H1 (cell line): ENCODE data around the gene PIK3CG. TPM values are rescaled to one million over a fixed set of nuclear protein-coding genes. Genes with fewer than 3 reads are reported as not detected.

Experiments used
- CTCF ChIA-PET: fragments of 300-600 bp; sonication (Branson Sonifier 250); formaldehyde crosslinking; loops from one replicate; lab custom pipeline; 2021; ENCODE audit not compliant: partially characterized antibody; lab: Charles Lee
- POLR2A ChIA-PET: fragments of 300-600 bp; sonication (Branson Sonifier 250); formaldehyde crosslinking; loops from one replicate; lab custom pipeline; 2021; ENCODE audit warnings: inconsistent platforms; ENCODE audit not compliant: partially characterized antibody; lab: Charles Lee
- DNase-seq, 2 experiments: peaks; one replicate each; pipeline versions ENCODE4 v3.0.0 to v3.0.0-alpha.2; 2010 to 2022; ENCODE audit warnings: low spot score in 2 of 2, low read depth in 1 of 2, mixed read lengths in 1 of 2
- FAIRE-seq: peaks from 2 replicates; lab custom pipeline; 2011; peaks lifted over from hg19 to GRCh38; lab: Jason Lieb, UNC
- H2AFZ ChIP-seq: 2 replicates; pipeline ENCODE4 v1.8.1; 2012; ENCODE audit warnings: low read length, inconsistent platforms
- H2AK5ac ChIP-seq: 2 replicates; pipeline ENCODE4 v1.6.1; 2013; ENCODE audit warnings: low read depth, low read length
- H2BK120ac ChIP-seq: replicated peaks from 2 replicates; pipeline ENCODE3; 2013; ENCODE audit warnings: low read depth, low read length, inconsistent platforms
- H2BK12ac ChIP-seq: 2 replicates; pipeline ENCODE4 v1.6.1; 2013; ENCODE audit warnings: low read depth, low read length
- H2BK15ac ChIP-seq: 2 replicates; pipeline ENCODE4 v1.6.1; 2013; ENCODE audit warnings: low read length
- H2BK20ac ChIP-seq: 2 replicates; pipeline ENCODE4 v1.6.1; 2013; ENCODE audit warnings: low read length
- H2BK5ac ChIP-seq: 2 replicates; pipeline ENCODE4 v1.6.1; 2013; ENCODE audit warnings: low read depth, low read length
- H3K14ac ChIP-seq: 2 replicates; pipeline ENCODE4 v1.6.1; 2013; ENCODE audit warnings: inconsistent platforms; ENCODE audit not compliant: insufficient read length
- H3K18ac ChIP-seq: 2 replicates; pipeline ENCODE4 v1.6.1; 2013; ENCODE audit warnings: low read length; ENCODE audit errors: extremely low read depth
- H3K23ac ChIP-seq: 2 replicates; pipeline ENCODE4 v1.6.1; 2013; ENCODE audit warnings: inconsistent platforms; ENCODE audit not compliant: insufficient read length
- H3K23me2 ChIP-seq: 2 replicates; pipeline ENCODE4 v1.6.1; 2013; ENCODE audit warnings: low read depth, low read length
- H3K27ac ChIP-seq: 2 replicates; pipeline ENCODE4 v1.6.1; 2011; ENCODE audit warnings: low read depth, low read length, inconsistent platforms
- H3K27me3 ChIP-seq, 4 experiments: replicated peaks in 1 of 4; 1 replicate in 1 of 4; 2 replicates in 3 of 4; pipeline versions ENCODE4 v1.6.1 to v1.8.1; 2011 to 2013; ENCODE audit warnings: low read length in 3 of 4, mild to moderate bottlenecking in 3 of 4, inconsistent platforms in 2 of 4, mixed read lengths in 2 of 4, moderate library complexity in 1 of 4; ENCODE audit not compliant: control insufficient read depth in 3 of 4, insufficient read depth in 3 of 4; ENCODE audit errors: extremely low read depth in 1 of 4
- H3K36me3 ChIP-seq, 4 experiments: 2 replicates each; pipeline versions ENCODE4 v1.6.1 to v1.8.1; 2011 to 2013; ENCODE audit warnings: mild to moderate bottlenecking in 4 of 4, low read length in 3 of 4, moderate library complexity in 2 of 4, control low read depth in 1 of 4, inconsistent platforms in 1 of 4; ENCODE audit not compliant: insufficient read depth in 4 of 4, control insufficient read depth in 2 of 4
- H3K4ac ChIP-seq: replicated peaks from 2 replicates; pipeline ENCODE3; 2013; ENCODE audit warnings: low read length, low read depth, mixed read lengths, inconsistent platforms; ENCODE audit not compliant: insufficient read length
- H3K4me1 ChIP-seq, 4 experiments: replicated peaks in 1 of 4; 1 replicate in 1 of 4; 2 replicates in 3 of 4; pipeline versions ENCODE4 v1.6.1 to v1.8.1; 2011 to 2013; ENCODE audit warnings: low read length in 3 of 4, inconsistent platforms in 2 of 4, mixed read lengths in 1 of 4; ENCODE audit not compliant: insufficient read depth in 4 of 4, control insufficient read depth in 3 of 4
- H3K4me2 ChIP-seq, 2 experiments: 2 replicates each; pipeline versions ENCODE4 v1.6.1 to v1.8.1; 2011 to 2013; ENCODE audit warnings: low read depth in 2 of 2, low read length in 2 of 2, control low read depth in 1 of 2, inconsistent platforms in 1 of 2, mild to moderate bottlenecking in 1 of 2; ENCODE audit not compliant: insufficient read depth in 1 of 2
- H3K4me3 ChIP-seq, 4 experiments: fragments of 200-600, 300-600 bp in 1 of 4; sonication (generic), shearing (Covaris generic), sonication (Bioruptor Twin) in 1 of 4; 2 replicates each; pipeline versions ENCODE4 v1.5.1 to v1.8.1; 2011 to 2016; ENCODE audit warnings: low read length in 4 of 4, low read depth in 3 of 4, control low read depth in 2 of 4, inconsistent platforms in 2 of 4, mild to moderate bottlenecking in 2 of 4, mixed read lengths in 1 of 4, moderate library complexity in 1 of 4; ENCODE audit not compliant: insufficient read depth in 2 of 4; ENCODE audit errors: extremely low read depth in 1 of 4
- H3K56ac ChIP-seq: replicated peaks from 2 replicates; pipeline ENCODE3; 2013; ENCODE audit warnings: low read depth, mild to moderate bottlenecking, mixed read lengths, low read length, inconsistent platforms; ENCODE audit not compliant: insufficient read length
- H3K79me1 ChIP-seq: 2 replicates; pipeline ENCODE4 v1.6.1; 2013; ENCODE audit warnings: low read depth, low read length, control low read depth
- H3K79me2 ChIP-seq, 2 experiments: 2 replicates each; pipeline versions ENCODE4 v1.6.1 to v1.8.1; 2012 to 2013; ENCODE audit warnings: low read length in 2 of 2, mild to moderate bottlenecking in 2 of 2, inconsistent platforms in 1 of 2; ENCODE audit not compliant: insufficient read depth in 2 of 2, control insufficient read depth in 1 of 2
- H3K9ac ChIP-seq, 4 experiments: replicated peaks in 1 of 4; 1 replicate in 1 of 4; 2 replicates in 3 of 4; pipeline versions ENCODE4 v1.6.1 to v1.8.1; 2011 to 2013; ENCODE audit warnings: low read depth in 3 of 4, low read length in 3 of 4, control low read depth in 2 of 4, mild to moderate bottlenecking in 2 of 4, moderate library complexity in 2 of 4, inconsistent platforms in 1 of 4; ENCODE audit errors: extremely low read depth in 1 of 4
- H3K9me3 ChIP-seq, 2 experiments: 2 replicates each; pipeline versions ENCODE4 v1.6.1 to v1.8.1; 2012 to 2013; ENCODE audit warnings: mild to moderate bottlenecking in 2 of 2, moderate library complexity in 2 of 2, control low read depth in 1 of 2, inconsistent platforms in 1 of 2, low read depth in 1 of 2, low read length in 1 of 2, mixed read lengths in 1 of 2; ENCODE audit not compliant: insufficient read depth in 2 of 2
- H4K20me1 ChIP-seq, 2 experiments: replicated peaks in 1 of 2; 2 replicates each; pipeline versions ENCODE3 to v1.8.1; 2011 to 2013; ENCODE audit warnings: inconsistent platforms in 2 of 2, low read length in 2 of 2, mild to moderate bottlenecking in 1 of 2; ENCODE audit not compliant: insufficient read depth in 2 of 2, control insufficient read depth in 1 of 2
- H4K5ac ChIP-seq: 2 replicates; pipeline ENCODE4 v1.6.1; 2013; ENCODE audit warnings: low read length, low read depth, mixed read lengths, inconsistent platforms; ENCODE audit not compliant: insufficient read length
- H4K8ac ChIP-seq: 2 replicates; pipeline ENCODE4 v1.8.0; 2013; ENCODE audit warnings: mild to moderate bottlenecking, moderate library complexity, low read length, inconsistent platforms; ENCODE audit not compliant: insufficient read depth; ENCODE audit errors: extremely low read depth
- H4K91ac ChIP-seq: replicated peaks from 2 replicates; pipeline ENCODE3; 2013; ENCODE audit warnings: low read length, mixed read lengths, inconsistent platforms; ENCODE audit not compliant: insufficient read length
- ASH2L ChIP-seq: fragments of 200-600, 300-600 bp; sonication (generic); IDR thresholded peaks from one replicate; pipeline ENCODE4 v1.7.1; 2017; ENCODE audit warnings: low read length
- EP300 ChIP-seq, 2 experiments: IDR thresholded peaks; 1 replicate in 1 of 2; 2 replicates in 1 of 2; pipeline ENCODE4 v1.6.1; 2011 to 2012; ENCODE audit warnings: low read depth in 2 of 2, low read length in 2 of 2, mild to moderate bottlenecking in 2 of 2, borderline replicate concordance in 1 of 2, inconsistent platforms in 1 of 2, moderate library complexity in 1 of 2
- JUND ChIP-seq: IDR thresholded peaks from 2 replicates; pipeline ENCODE4 v1.6.1; 2011; ENCODE audit warnings: mild to moderate bottlenecking, improper control_type of control experiment, low read length
- SRF ChIP-seq: IDR thresholded peaks from 2 replicates; pipeline ENCODE4 v1.6.1; 2011; ENCODE audit warnings: mild to moderate bottlenecking, low read depth, low read length, moderate library complexity
- TAF1 ChIP-seq: IDR thresholded peaks from 2 replicates; pipeline ENCODE4 v1.6.1; 2011; ENCODE audit warnings: mild to moderate bottlenecking, low read depth, low read length
- WGBS, 2 experiments: shearing (Covaris generic) in 1 of 2; methylation state at CpG; one replicate each; pipeline versions ENCODE4 v1.1.6 to v1.1.7; 2013 to 2015; ENCODE audit warnings: low lambda C conversion rate in 2 of 2, mixed read lengths in 2 of 2, inconsistent platforms in 1 of 2, low coverage in 1 of 2, missing lambda C conversion rate in 1 of 2; ENCODE audit not compliant: insufficient replicate concordance in 2 of 2, insufficient coverage in 1 of 2, insufficient read length in 1 of 2; ENCODE audit errors: extremely low coverage in 1 of 2, missing lambda C conversion rate in 1 of 2; 5-methylcytosine and 5-hydroxymethylcytosine counted together
- polyA plus RNA-seq, 7 experiments: library from polyadenylated mRNA; depleted of rRNA in 3 of 7; stranded (reverse) in 5 of 7; unstranded in 2 of 7; fragments of >200 nt in 5 of 7; fragments of 200-250 nt in 2 of 7; gene quantifications; 1 replicate in 5 of 7; 2 replicates in 1 of 7; 4 replicates in 1 of 7; pipeline versions ENCODE4 v1.2.1 to v1.2.3, GENCODE V29; 2011 to 2013; ENCODE audit warnings: missing spikeins in 2 of 7, mixed read lengths in 2 of 7
- total RNA-seq: library from RNA; stranded (reverse); fragmentation: NEBNext Ultra II Directional; extraction: Animal tissue kit (Norgen Biotek cat#: 25700); gene quantifications from 2 replicates; pipeline ENCODE4 v1.2.1, GENCODE V29; 2021

Gene PIK3CG
- total and polyA plus RNA-seq, 2 of the 8 experiments (the other 6 are each of a cell fraction or from before 2014, with no cell fraction given), result not detected

DNA sequence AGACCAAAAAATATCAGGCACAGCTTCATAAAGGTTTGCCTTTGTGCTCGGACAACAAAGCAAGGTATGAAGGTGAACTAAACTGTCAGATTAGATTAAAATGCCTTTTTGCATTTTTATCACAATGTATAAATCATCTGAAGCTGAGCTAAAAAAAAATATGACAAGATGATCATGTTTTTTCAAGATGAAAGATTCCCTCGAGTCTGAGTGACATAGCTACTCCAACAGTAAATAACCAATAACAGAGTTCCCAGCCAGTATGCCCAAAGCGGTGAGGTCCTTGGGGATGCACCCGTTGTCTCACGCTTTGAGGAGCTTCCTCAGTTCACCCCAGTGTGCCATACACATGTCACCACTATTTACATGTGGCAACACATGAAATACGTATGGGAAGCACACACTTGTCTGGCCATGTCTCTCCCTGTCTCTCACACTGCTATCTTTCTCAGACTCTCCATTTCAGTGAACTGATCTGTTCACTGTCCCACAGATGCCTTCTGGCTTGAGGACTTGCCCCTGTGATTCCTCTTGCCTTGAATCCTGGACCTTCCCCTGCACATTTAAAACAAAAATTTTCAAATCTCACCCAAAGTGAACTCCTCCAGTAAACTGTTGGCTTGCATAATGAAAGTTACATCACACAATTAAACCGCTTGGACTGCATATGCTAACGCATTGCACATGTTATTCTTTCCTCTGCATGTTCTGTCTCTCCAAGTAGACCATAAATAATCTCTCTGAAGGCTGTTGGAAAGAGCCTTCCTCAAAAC lies 2.6 kb upstream of the PIK3CG start:
- FAIRE-seq, result no peak
- H3K4me1 ChIP-seq, result no peaks in the 10 kb centered on the region; a peak in 1 of 7 replicates
- no peak overlapping the region for H3K56ac ChIP-seq
- H3K4me2 ChIP-seq, result no peak overlapping the region
- H3K36me3 ChIP-seq, result no peaks in the 10 kb centered on the region
- no peak for DNase-seq
- H3K4me3 ChIP-seq, result no peak overlapping the region
- no peak overlapping the region for H2BK5ac ChIP-seq
- H3K23me2 ChIP-seq, result no peaks in the 10 kb centered on the region
- H2BK12ac ChIP-seq, result no peak overlapping the region
- no peak overlapping the region for H3K4ac ChIP-seq
- WGBS, 2 experiments, result 89% methylated on average over 8 of the region's 8 CpGs; no CpG with 5 or more reads in 1 of the 2 experiments
- ChIA-PET POLR2A (no interaction called here), CTCF (no interaction called here)
- no peaks in the 10 kb centered on the region for H3K9me3 ChIP-seq
- no peak overlapping the region for H3K14ac ChIP-seq
- H4K5ac ChIP-seq, result no peak overlapping the region
- no peak overlapping the region for H2BK15ac ChIP-seq
- no peaks in the 10 kb centered on the region for H4K20me1 ChIP-seq
- no peaks in the 10 kb centered on the region for H3K79me2 ChIP-seq
- H2AFZ ChIP-seq, result no peak overlapping the region
- TF ChIP-seq SRF, result no peak
- TF ChIP-seq JUND, result no peak
- TF ChIP-seq EP300 (IDR thresholded peaks at IDR 0.05; ENCODE audit: borderline replicate concordance in 1 of 2, low read depth in 2 of 2, low read length in 2 of 2), result no peak
- no peak for TF ChIP-seq TAF1
- TF ChIP-seq ASH2L, result no peak
- H3K27ac ChIP-seq, result no peak overlapping the region
- no peak overlapping the region for H3K9ac ChIP-seq
- no peak overlapping the region for H4K8ac ChIP-seq
- no peak overlapping the region for H3K23ac ChIP-seq
- no peak overlapping the region for H2BK20ac ChIP-seq
- no peaks in the 10 kb centered on the region for H3K27me3 ChIP-seq
- no peak overlapping the region for H3K18ac ChIP-seq
- H2AK5ac ChIP-seq, result no peak overlapping the region
- no peak overlapping the region for H4K91ac ChIP-seq
- H2BK120ac ChIP-seq, result no peak overlapping the region
- H3K79me1 ChIP-seq, result no peaks in the 10 kb centered on the region
